Tibial nerve (tissue), 3 donors: ENCODE data around the gene CTBP2.

Source experiments
- POLR2A ChIP-seq, 2 donors: fragments of 450-650 bp; IDR thresholded peaks; one replicate each; pipeline ENCODE4 v1.6.1; 2017; ENCODE audit warnings: antibody characterized with exemption in 2 of 2, mild to moderate bottlenecking in 2 of 2, moderate library complexity in 2 of 2
- TF ChIP-seq, protein P1 (sequence below), 5 experiments: fragments of 200-600 bp in 3 of 5; fragments of 450-650 bp in 2 of 5; sonication (generic) in 3 of 5; IDR thresholded peaks; one replicate each; pipeline ENCODE4 v1.5.1; 2016 to 2019; ENCODE audit warnings: antibody characterized with exemption in 5 of 5, mild to moderate bottlenecking in 3 of 5, moderate library complexity in 2 of 5

DNA sequence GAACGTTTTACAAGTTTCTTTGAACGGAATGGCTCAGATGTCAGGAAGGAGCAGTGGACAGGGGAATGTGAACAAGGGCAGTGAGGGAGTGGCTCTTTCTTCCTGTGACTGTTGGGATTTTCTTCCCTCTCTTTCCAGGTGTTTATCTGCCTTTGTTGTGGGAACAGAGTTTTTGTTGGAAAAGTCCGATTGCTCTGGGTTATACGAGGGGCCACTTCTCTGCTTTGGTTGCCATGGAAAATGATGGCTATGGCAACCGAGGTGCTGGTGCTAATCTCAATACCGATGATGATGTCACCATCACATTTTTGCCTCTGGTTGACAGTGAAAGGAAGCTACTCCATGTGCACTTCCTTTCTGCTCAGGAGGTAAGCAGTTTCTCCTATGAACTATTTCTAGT is 177.0 kb downstream of the CTBP2 start:
- TF ChIP-seq, protein P1, sequence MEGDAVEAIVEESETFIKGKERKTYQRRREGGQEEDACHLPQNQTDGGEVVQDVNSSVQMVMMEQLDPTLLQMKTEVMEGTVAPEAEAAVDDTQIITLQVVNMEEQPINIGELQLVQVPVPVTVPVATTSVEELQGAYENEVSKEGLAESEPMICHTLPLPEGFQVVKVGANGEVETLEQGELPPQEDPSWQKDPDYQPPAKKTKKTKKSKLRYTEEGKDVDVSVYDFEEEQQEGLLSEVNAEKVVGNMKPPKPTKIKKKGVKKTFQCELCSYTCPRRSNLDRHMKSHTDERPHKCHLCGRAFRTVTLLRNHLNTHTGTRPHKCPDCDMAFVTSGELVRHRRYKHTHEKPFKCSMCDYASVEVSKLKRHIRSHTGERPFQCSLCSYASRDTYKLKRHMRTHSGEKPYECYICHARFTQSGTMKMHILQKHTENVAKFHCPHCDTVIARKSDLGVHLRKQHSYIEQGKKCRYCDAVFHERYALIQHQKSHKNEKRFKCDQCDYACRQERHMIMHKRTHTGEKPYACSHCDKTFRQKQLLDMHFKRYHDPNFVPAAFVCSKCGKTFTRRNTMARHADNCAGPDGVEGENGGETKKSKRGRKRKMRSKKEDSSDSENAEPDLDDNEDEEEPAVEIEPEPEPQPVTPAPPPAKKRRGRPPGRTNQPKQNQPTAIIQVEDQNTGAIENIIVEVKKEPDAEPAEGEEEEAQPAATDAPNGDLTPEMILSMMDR (IDR thresholded peaks at IDR 0.05): no peak
- no peak for TF ChIP-seq POLR2A (IDR thresholded peaks at IDR 0.05)
